ACC112 (cell line): ENCODE data around the gene RFX1.
A peak's percentile ranks its signal among the peaks of the same experiment; 100 is the strongest.

Experiments used
- H2AFZ ChIP-seq: fragments of 200-600 bp; sonication (generic); one replicate; pipeline ENCODE4 v1.6.0; 2017; ENCODE audit warnings: antibody characterized with exemption, low read length; ENCODE audit not compliant: unreplicated experiment
- H3K27ac ChIP-seq: fragments of 200-600 bp; sonication (generic); 2 replicates; pipeline ENCODE4 v1.5.1; 2014; ENCODE audit warnings: low read depth, mild to moderate bottlenecking, antibody characterized with exemption, low read length, moderate library complexity
- H3K27me3 ChIP-seq: fragments of 200-600 bp; sonication (generic); 2 replicates; pipeline ENCODE4 v1.6.1; 2014; ENCODE audit warnings: mild to moderate bottlenecking, antibody characterized with exemption, low read length, moderate library complexity, mixed read lengths; ENCODE audit not compliant: insufficient read depth
- H3K36me3 ChIP-seq: fragments of 200-600 bp; sonication (generic); 2 replicates; pipeline ENCODE4 v1.6.1; 2016; ENCODE audit warnings: mild to moderate bottlenecking, antibody characterized with exemption, low read length, moderate library complexity, mixed read lengths; ENCODE audit not compliant: insufficient read depth
- H3K4me1 ChIP-seq: fragments of 200-600 bp; sonication (generic); one replicate; pipeline ENCODE4 v1.6.1; 2016; ENCODE audit warnings: low read length, mixed read lengths; ENCODE audit not compliant: insufficient read depth, unreplicated experiment, control insufficient read depth
- H3K4me3 ChIP-seq: fragments of 200-600 bp; sonication (generic); 2 replicates; pipeline ENCODE4 v1.5.1; 2014; ENCODE audit warnings: mild to moderate bottlenecking, low read depth, low read length
- H3K79me2 ChIP-seq: fragments of 200-600 bp; sonication (generic); one replicate; pipeline ENCODE4 v1.6.0; 2016; ENCODE audit warnings: low read length; ENCODE audit not compliant: control insufficient read depth, unreplicated experiment, insufficient read depth

Gene RFX1

GRCh38 chr19:14004619-14005348 lies 1.3 kb downstream of the RFX1 start:
- Histone ChIP-seq H2AFZ (no peak overlapping the region), H3K79me2 (peaks cover 9% of the 10 kb centered on the region), H3K4me1 (peaks cover 7% of the 10 kb centered on the region), H3K27ac (peak overlapping the region; percentile 13), H3K27me3 (no peaks in the 10 kb centered on the region), H3K36me3 (no peaks in the 10 kb centered on the region), H3K4me3 (peak overlapping the region; percentile 91)

GRCh38 chr19:14003251-14004055 lies 2.7 kb downstream of the RFX1 start:
- peak overlapping the region; percentile 19; the same call in 1 of the 2 replicates for H3K27ac ChIP-seq
- peaks cover 9% of the 10 kb centered on the region for H3K36me3 ChIP-seq
- no peak overlapping the region for H2AFZ ChIP-seq
- H3K79me2 ChIP-seq, result peaks cover 9% of the 10 kb centered on the region
- H3K4me1 ChIP-seq, result peaks cover 7% of the 10 kb centered on the region
- H3K27me3 ChIP-seq, result no peaks in the 10 kb centered on the region
- no peak overlapping the region for H3K4me3 ChIP-seq

GRCh38 chr19:14002571-14003250 lies 3.4 kb downstream of the RFX1 start:
- Histone ChIP-seq H3K27ac (no peak overlapping the region), H2AFZ (no peak overlapping the region), H3K36me3 (peaks cover 11% of the 10 kb centered on the region), H3K79me2 (peaks cover 9% of the 10 kb centered on the region), H3K27me3 (no peaks in the 10 kb centered on the region), H3K4me1 (peaks cover 7% of the 10 kb centered on the region), H3K4me3 (no peak overlapping the region)

GRCh38 chr19:14000691-14001375 lies 5.3 kb downstream of the RFX1 start:
- H3K27me3 ChIP-seq, result no peaks in the 10 kb centered on the region
- H3K36me3 ChIP-seq, result peaks cover 11% of the 10 kb centered on the region
- peaks cover 9% of the 10 kb centered on the region for H3K79me2 ChIP-seq
- no peak overlapping the region for H3K4me3 ChIP-seq
- H3K4me1 ChIP-seq, result peaks cover 7% of the 10 kb centered on the region
- no peak overlapping the region for H2AFZ ChIP-seq
- H3K27ac ChIP-seq, result no peak overlapping the region

GRCh38 chr19:13999085-13999484 lies 7.0 kb downstream of the RFX1 start:
- Histone ChIP-seq H3K4me1 (no peaks in the 10 kb centered on the region), H3K4me3 (no peak overlapping the region), H3K27ac (no peak overlapping the region), H3K36me3 (peaks cover 11% of the 10 kb centered on the region), H3K79me2 (no peaks in the 10 kb centered on the region), H3K27me3 (no peaks in the 10 kb centered on the region), H2AFZ (no peak overlapping the region)

GRCh38 chr19:13998426-13998825 lies 7.7 kb downstream of the RFX1 start:
- H3K79me2 ChIP-seq, result no peaks in the 10 kb centered on the region

GRCh38 chr19:13997631-13997962 lies 8.5 kb downstream of the RFX1 start:
- Histone ChIP-seq H3K4me3 (no peak overlapping the region), H2AFZ (no peak overlapping the region), H3K27ac (no peak overlapping the region), H3K36me3 (peaks cover 11% of the 10 kb centered on the region), H3K27me3 (no peaks in the 10 kb centered on the region), H3K79me2 (no peaks in the 10 kb centered on the region), H3K4me1 (no peaks in the 10 kb centered on the region)

More at GRCh38 chr19:13998426-13998825, 7.7 kb downstream of the RFX1 start:
- Histone ChIP-seq H3K4me3 (no peak overlapping the region), H3K27me3 (no peaks in the 10 kb centered on the region), H3K27ac (no peak overlapping the region), H2AFZ (no peak overlapping the region), H3K36me3 (peaks cover 11% of the 10 kb centered on the region), H3K4me1 (no peaks in the 10 kb centered on the region)

GRCh38 chr19:13996928-13997630 lies 9.0 kb downstream of the RFX1 start:
- Histone ChIP-seq H3K79me2 (no peaks in the 10 kb centered on the region), H3K4me3 (no peak overlapping the region), H3K27ac (no peak overlapping the region), H3K27me3 (no peaks in the 10 kb centered on the region), H3K36me3 (peaks cover 11% of the 10 kb centered on the region), H2AFZ (no peak overlapping the region), H3K4me1 (no peaks in the 10 kb centered on the region)

- Histone ChIP-seq H3K79me2 (no peaks in the 10 kb centered on the region), H3K27me3 (no peaks in the 10 kb centered on the region), H3K36me3 (peaks cover 11% of the 10 kb centered on the region), H3K27ac (no peak overlapping the region), H3K4me3 (no peak overlapping the region), H3K4me1 (no peaks in the 10 kb centered on the region), H2AFZ (no peak overlapping the region)
These were observed 10.0 kb downstream of the RFX1 start for GRCh38 chr19:13995878-13996765.
